GM20000 (cell line): ENCODE results near the gene DHH.
A peak's percentile ranks its signal among the peaks of the same experiment; 100 is the strongest.
"Not testable (repeated sequence)": the region's sequence is repeated elsewhere in the genome, so short reads cannot be mapped to it uniquely, and the experiment has no call there.

Source experiments
- DNase-seq: peaks from one replicate; pipeline ENCODE4 v3.0.0; 2012; ENCODE audit warnings: low spot score
- CTCF ChIP-seq: IDR thresholded peaks from 2 replicates; pipeline ENCODE4 v1.5.1; 2012; ENCODE audit warnings: mild to moderate bottlenecking, control low read depth; ENCODE audit errors: extremely low read depth, missing control alignments

Gene DHH

DNA sequence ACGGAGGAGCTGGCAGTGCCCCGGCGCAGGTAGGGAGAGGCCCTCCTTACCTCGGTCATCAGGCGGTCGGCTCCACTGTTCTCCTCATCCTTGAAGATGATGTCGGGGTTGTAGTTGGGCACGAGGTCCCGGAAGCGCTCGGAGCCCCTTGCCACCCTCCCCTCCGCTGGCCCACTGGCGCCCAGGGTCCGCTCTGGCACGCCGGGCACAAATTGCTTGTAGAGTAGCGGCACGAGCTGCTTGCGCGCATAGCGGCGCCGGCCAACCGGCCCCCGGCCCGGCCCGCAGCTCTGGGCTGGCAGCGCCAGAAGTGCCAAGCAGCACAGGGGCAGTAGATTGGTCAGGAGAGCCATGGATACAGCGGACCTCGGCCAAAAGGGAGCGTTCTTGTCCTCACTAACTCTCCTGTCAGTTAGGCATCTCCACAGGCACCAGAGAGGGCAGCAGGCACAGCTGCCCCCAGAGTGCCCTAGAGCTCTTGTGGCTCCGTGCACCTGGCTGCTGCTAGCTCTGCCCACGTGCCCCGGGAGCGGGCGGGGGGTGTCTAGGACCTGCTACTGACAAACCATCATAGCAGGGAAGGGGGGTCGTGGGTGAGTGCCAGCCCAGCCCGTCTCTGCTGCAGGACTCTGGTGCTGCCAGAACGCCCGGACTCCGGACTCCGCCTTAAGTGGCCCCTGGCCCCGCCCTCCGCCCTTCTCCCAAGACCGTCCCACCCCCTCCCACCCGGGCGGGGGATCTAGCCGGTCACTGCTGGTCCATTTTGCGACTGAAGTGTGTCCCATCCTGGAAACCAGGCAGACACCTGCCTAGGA, at the start of gene DHH:
DHH (minus strand) TSS at position 642 of the 815 bp plus-strand sequence; CDS start at position 353, 289 bp downstream.
- TF ChIP-seq CTCF = no peak
- peak; percentile 37 for DNase-seq

DNA sequence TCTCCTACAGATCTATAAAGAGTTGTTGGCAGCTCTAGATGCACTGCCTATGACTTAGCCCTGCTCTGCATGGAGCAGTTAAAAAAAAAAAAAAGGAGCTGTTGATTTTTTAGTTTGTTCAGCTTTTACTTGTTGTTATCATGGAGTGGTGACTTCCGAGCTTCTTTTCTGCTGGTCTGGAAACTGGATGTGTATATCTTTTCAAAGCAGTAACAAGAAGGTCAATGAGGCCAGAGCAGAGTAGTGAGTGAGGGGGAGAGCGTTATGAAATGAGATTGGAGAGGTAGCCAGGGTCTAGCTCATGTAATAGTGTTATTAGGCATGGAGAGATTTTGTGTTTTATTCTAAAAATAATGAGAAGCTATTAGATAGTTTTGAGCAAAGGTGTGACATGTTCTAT, 49.8 kb upstream of the DHH start:
- DNase-seq = no peak
- TF ChIP-seq CTCF = no peak

DNA sequence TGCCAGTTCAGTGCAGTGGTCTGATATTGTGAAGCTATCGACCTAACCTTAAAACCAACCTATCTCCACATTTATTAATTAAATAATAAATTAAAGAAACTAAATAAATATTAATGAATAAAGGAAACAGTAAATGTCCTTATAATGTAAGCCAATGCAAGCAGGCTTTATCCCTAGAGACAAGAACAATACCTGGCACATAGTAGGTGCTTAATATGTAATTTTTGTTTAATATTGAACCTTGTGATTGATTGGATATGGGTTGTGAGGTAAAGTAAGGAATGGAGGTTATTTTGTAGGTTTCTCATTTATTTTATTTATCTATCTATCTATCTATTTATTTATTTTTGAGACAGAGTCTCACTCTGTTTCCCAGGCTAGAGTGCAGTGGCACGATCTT, 44.4 kb upstream of the DHH start:
- DNase-seq = no peak
- TF ChIP-seq CTCF = no peak

DNA sequence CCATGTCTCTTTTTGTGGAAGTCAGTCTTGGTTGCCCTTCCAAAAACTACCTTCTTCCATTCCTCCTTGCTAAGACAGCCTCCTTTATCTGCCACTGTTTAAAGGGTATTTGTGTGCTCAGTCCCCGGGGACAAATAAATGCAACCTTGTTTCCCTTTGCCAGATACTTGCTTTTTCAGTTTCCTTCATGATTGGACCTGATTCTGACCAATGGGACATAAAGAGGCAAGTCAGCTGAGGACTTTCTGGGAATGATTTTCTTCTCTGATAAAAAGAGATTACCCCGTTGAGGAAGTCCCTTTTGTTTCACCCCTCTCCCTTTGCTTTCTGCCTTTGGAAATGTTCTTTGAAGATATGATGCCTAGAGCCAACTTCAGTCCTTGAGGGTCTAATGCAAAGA, 44.0 kb upstream of the DHH start:
- no peak for TF ChIP-seq CTCF
- DNase-seq = no peak

GRCh38 chr12:49137476-49137875, 42.9 kb upstream of the DHH start:
- no peak for DNase-seq
- no peak for TF ChIP-seq CTCF

GRCh38 chr12:49136997-49137396, 42.4 kb upstream of the DHH start:
- not testable (repeated sequence) for DNase-seq

DNA sequence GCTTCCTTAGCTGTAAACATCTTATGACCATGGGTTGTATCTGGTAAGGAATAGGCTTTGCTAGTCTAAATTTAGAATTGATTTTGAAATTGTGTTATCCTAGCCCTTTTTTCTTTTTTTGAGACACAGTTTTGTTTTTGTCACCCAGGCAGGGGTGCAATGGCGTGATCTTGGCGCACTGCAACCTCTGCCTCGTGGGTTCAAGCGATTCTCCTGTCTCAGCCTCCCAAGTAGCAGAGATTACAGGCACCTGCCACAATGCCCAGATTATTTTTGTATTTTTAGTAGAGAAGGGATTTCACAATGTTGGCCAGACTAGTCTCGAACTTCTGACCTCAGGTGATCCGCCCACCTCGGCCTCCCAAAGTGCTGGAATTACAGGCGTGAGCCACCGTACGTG, 39.0 kb upstream of the DHH start:
- TF ChIP-seq CTCF = no peak
- DNase-seq = no peak

DNA sequence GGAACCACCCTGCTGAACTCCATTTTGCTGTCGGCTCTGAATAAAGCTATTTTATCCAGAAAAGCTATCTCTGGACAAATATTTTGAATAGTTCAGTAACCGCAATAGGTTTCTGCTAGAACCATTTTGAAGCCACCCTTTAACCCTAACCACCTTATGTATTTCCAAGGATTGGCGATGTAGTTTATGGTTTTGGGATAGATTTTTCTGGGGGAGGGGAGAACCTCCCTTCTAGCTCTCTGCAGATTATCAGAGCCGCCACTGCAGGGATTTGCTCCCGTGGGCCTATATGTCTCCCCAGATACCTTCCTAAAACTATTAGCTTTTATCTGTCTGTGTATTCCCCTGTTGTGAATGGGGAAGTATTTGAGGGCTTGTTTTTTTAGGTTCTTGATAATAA, 38.4 kb upstream of the DHH start:
- no peak for TF ChIP-seq CTCF
- DNase-seq = no peak
